HG03354 (cell line): Measurements from ENCODE around the gene TRPM3.
"Not testable (repeated sequence)": the region's sequence is repeated elsewhere in the genome, so short reads cannot be mapped to it uniquely, and the experiment has no call there.

Experiments
- ATAC-seq: cut with Tn5 transposase; IDR thresholded peaks from one replicate; pipeline ENCODE4 v1.9.1; 2021; ENCODE audit warnings: mild to moderate bottlenecking; ENCODE audit not compliant: unreplicated experiment, poor library complexity, severe bottlenecking

TRPM3 gene

DNA sequence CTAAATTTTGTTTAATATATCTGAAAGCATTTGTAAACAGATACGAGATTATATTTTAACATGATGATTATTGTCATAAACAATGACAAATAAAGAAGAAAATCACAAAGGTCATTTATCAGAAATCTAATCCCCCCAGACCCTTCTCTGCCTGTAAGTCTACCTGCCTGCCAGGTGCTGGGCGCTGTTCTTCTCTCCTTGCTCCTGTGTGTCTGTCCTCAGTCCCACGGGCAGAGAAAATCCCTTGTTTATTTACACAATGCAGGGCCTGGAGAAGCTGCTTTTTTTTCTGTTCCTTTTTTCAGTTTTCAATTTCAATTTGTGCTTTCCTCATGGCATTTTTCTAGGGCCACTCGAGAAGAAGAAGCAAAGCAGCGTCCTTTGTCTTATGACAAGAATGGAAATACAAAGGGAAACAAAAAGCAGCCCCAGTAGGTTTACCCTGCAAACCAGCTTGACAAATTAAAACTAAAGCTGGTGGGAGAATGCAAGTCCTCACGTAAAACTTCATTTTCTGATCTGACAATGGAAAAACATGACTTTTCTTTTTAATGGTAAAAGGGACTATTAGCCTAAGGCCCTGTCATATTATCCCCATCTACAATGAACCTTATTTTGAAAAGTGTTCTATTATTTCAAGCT, 424.6 kb downstream of the TRPM3 start:
- no peak for ATAC-seq

DNA sequence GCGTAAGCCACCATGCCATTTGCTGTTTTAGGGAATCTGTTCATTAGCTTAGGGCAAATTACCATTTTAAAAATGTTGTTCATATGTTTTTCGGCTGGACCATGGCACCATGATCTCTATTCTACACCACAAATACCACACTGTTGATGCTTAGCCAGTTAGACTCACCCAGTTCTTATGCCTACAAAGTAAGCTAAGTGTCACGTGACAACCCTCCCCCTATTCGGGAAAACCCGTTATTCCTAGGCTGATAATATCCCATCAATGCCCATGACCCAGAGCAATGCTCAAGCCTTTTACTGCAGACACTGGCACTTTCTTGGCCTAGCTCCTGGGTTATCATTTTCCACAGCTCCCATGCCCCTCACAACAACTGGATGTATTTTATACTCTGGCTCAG, 426.7 kb downstream of the TRPM3 start:
- ATAC-seq, result no peak

DNA sequence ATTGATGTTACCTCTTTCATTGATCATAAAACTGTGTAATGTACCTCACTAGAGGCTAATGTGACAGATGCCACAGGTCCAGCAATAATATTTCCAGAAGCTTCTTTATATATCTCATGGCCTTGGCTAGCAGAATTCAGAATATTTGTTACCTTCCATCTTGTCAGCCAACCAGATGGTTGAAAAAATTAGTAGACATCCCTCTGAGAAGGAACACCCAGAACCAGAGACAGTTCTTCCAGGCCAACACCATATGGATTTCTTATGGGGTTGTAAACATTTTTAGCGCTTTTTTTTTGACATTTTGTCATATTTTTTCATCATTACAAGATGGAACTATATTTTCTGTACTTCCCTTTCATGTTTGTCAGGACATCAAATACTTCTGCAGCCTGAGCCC, 428.2 kb downstream of the TRPM3 start:
- no peak for ATAC-seq

DNA sequence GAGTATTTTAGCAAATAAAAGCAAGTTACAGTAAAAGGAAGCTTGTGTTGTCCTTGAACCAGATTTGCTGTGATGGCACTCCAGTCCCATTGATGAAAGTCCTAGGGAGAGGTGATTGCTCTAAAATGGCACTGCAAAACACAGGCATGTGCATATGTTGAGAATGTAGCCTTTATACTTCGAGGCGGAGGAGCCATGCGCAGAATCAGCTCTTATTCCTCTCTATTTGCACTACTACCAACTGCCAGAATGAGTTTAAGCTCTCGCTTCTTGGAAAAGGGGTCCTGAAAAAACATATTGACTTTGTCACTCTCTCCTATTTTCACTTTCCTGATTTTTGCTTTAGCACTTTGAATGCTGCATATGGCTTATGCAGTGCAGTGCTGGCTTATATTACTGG, 429.0 kb downstream of the TRPM3 start:
- no peak for ATAC-seq

DNA sequence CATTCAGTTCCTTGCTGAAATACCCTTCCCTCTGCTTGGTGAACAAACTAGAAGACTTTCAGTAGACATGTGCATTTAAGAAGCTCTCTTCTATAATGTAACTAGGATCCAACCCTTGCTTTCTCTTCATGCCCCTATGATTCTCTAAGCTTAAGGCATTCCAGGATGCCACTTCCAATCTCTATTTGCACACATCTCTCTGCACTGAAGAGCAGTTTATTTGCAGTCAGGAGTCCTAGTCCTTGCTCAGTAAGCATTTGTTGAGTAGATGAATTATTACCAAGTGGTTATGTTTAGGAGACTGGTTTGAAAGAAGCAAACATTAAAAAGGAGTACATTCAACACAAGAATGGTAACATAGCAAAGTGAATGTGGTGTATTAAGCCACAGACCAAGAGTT, 432.7 kb downstream of the TRPM3 start:
- ATAC-seq, result no peak

DNA sequence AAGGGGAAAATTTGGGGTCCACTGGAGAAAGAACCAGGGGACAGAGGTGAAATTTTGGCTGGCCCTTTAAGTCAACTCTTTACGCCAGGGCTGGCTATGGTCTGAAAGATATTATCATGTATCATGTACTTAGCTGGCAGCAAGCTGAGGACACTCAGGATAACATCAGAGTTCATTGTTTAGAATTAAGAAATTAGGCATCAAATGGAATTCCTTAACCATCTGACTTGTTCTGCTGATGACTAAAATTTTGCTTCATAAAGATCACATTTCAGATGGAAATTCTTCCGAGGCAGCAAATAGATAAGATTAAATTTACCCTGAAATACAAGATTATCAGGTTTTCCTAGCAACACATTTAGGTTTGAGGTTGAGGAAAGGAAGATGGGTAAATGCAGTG, 437.6 kb downstream of the TRPM3 start:
- no peak for ATAC-seq

DNA sequence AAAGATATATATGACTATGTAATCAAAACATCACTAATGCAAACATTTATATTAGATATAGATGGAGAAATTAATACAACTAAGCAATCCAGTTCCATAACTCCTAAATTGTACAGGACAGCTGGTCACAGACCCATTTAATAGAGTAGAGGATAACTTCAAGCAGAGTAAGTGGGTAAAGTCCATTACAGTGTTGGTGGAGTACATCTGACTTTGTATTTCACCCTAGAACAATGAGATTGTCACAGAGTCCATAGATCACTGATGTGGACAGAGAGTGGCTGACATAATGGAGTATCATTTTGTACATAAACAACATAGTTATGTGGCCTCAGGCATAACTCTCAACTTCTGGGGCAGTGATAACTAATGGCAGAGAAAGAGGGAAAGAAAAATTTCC, 439.1 kb downstream of the TRPM3 start:
- no peak for ATAC-seq

DNA sequence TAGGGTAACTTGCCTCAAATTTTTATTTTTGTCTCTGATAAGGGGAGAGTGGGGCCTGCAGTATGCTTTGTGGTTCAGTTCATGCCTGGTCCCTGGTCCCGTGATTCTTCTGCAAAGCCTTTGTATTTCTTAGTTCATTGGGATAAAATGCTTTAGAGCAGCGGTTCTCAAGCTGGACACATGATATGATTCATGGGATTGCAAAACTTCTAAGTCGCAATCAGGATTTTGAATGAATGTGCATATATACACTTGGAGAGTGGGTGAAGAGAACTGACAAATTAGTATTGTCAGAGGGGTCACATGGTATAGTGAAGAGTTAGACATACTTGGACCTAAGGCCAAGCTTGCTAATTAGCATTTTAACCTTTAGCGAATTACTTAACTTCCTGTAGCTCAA, 441.6 kb downstream of the TRPM3 start:
- ATAC-seq, result no peak

DNA sequence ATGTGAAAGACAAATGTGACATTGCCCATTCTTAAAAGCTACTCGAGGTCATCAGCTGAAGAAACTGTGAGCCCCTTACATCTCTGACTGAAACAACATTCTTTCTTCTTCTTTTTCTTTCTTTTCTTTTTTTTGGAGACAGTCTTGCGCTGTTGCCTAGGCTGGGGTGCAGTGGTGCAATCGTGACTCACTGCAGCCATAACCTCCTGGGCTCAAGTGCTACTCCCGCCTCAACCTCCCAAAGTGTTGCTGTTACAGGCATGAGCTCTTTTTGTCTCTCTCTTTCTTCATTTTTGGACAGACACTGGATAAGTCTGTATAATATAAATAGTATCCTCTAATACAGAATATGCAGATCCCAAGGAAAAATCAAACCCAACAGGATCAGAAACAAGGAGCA, 443.3 kb downstream of the TRPM3 start:
- no peak for ATAC-seq

DNA sequence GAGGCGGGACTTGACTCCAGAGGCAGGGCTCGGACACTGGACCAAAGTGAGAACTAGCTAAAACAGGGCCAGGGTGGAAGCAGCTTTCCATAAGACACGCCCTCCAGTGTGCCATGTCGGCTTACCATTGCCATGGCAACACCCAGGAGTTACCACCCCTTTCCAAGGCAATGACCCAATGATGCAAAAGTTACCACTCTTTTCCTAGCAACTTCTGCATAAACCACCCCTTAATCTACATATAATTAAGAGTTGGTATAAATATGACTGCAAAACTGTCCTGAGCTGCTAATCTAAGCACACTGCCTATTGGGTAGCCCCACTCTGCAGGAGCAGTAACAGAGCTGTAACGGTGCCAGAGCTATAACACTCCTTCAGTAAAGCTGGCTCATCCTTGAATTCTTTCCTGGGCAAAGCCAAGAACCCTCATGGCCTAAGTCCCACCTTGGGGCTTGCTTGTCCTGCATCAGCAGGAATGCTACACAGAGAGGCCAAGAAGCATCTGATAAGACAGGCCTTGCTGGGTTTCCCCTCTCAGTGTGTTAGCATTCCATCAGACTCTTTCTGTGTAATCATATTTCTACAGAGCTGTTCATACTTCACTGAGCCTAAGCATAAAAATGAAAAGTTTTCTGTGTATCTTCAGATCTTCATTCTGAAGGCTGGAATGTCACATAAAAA, 444.2 kb downstream of the TRPM3 start:
- no peak for ATAC-seq

DNA sequence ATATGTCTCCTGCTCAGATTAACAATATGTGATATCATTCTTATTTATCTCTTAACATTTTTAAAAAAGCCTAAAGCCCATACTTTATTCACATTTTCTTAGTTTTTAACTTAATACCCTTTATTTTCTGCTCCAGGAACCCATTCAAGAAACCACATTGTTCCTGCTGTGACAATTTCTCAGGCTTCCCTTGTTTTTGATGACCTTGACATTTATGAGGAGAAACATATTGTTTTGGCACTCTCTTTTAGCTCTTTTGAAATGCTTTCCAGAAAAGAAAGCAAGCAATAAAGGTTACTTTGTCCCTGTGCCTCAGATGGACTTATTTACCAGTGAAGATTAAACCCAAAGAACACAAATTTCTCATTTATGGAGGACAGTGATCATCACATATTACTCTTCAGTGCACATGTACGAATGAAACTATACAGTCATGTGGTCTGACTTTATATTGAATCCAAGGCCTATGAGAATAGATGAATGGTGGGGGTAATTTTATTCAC, 445.5 kb downstream of the TRPM3 start:
- no peak for ATAC-seq

DNA sequence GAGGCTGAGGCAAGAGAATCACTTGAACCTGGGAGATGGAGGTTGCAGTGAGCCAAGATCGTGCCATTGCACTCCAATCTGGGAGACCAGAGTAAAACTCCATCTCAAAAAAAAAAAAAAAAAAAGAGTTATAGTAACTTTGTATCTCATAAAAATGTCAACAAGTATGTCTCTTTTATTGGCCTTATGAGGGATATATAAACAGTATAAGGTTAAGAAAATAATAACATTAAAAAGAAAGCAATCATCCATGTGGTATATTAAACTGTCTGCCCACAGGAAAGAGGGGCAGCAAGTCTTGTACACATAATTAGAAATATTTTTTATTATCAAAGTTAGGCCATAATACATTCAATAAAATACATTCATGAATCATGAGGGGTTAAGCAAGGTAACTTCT, 447.6 kb downstream of the TRPM3 start:
- no peak for ATAC-seq

DNA sequence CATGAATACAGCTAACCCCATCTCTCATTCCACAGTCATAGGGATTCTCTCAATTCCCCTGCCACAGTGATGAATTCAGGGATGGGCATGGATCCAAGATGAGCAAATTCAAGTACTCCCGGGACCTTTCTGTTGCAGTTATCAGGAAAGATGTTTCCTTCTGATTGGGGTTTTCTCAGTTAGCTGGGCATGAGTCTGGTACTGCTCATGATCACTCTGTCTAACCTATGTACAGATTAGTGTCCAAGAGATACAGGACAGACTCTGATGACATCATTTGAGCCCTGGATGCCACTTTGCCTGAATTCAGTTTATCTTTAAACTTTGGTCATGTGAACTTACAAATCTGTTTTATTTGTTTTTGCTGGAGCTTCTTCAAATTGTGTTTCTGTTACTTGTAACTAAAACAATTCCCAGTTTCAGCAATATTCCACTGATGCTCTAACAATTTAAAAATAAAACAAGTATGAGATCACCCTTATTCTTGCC, 449.2 kb downstream of the TRPM3 start:
- ATAC-seq, result no peak

DNA sequence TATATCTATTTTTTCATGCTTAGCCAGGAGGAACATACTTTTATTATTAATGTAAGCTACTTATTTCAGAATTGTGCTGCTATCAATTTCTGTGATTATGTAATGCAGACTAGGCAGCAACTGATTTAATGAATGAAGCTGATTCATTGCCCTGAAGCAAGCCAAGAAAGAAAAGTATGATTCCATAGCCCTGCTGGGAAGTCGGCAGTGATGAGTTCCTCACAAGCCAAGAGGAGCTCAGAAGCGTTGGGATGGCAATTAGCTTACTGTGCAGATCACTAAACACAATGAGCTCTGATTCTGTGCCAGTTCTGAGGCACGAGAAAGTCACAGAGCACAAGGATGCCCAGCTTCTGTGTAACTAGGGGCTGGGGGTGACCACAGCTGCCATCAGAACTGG, 452.7 kb downstream of the TRPM3 start:
- no peak for ATAC-seq

DNA sequence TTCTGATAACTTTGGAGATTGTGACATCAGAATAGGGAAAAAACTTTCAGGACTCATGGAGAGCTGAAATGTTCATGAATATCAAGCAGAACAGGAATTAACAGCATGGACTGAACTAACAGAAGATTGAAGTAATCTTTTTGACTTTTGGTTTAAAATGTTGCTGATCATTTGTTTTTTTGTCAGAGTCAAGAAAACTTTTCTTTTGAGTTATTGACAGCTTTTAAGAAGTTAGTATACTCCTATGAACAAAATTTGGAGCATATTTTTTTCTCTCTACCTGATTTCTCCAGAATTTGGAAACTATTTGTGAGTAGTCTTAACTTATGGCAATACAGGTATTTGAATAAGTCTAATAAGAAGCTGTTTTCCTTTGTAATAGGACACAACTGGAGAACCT, 462.7 kb downstream of the TRPM3 start:
- ATAC-seq, result no peak

DNA sequence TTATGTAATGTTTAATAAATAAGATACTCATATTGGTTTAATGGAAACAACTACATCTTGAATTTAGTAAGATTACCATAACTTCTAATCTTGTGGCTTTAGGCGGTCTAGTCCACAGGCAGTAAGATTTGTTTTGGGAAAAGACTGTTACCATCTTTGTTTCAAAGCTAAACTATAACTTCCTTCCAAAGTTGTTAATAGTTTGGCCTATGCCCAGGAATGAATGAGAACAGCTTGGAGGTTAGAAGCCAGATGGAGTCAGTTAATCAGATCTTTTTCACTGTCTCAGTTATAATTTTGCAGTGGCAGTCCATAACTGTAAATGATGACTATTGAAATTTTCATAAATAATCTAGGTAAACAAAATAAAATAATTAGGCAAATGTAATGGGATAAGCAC, 465.1 kb downstream of the TRPM3 start:
- ATAC-seq, result no peak

DNA sequence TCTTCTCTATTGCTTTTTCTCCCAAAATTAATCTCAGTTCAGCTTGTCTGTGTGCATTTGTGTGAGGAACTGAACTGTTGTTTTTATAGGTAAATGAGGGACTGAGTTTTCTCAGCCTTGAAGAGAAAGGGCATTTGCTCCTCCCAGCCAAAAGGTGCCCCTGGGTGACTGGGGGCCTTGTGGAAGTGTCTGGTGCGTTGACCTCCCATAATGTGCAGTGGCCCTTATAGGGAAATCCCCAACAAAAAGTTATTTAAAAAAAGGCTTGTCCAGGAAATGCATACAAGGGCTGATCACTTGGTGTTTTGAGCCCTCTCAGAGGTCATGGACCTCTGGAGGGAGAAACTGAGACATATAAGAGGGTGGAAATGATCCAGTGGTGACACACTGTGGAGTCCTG, 467.3 kb downstream of the TRPM3 start:
- no peak for ATAC-seq

DNA sequence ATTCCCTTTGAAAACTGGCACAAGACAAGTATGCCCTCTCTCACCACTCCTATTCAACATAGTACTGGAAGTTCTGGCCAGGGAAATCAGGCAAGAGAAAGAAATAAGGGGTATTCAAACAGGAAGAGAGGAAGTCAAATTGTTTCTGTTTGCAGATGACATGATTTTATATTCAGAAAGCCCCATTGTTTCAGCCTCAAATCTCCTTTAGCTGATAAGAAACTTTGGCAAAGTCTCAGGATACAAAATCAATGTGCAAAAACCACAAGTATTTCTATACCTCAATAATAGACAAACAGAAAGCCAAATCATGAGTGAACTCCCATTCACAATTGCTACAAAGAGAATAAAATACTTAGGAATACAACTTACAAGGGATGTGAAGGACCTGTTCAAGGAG, 476.8 kb downstream of the TRPM3 start:
- not testable (repeated sequence) for ATAC-seq

DNA sequence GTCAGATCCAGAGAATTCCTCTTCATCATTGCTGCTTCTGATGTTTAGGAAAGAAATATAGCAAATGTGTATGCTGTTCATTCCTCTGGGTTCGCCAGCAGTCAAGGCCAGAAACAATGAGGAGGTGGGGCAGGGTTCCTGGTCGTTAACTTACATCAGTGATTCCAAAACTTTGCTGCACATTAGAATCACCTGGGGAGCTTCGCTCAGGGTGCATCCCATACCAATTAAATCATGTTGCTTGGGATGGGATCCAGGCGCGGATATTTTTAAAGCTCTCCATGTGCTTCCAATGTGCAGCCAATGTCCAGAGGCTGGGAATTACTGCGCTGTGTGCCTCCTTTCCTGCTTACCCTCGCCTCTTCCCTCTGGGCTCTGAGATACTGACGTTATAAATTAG, 479.1 kb downstream of the TRPM3 start:
- ATAC-seq, result no peak

DNA sequence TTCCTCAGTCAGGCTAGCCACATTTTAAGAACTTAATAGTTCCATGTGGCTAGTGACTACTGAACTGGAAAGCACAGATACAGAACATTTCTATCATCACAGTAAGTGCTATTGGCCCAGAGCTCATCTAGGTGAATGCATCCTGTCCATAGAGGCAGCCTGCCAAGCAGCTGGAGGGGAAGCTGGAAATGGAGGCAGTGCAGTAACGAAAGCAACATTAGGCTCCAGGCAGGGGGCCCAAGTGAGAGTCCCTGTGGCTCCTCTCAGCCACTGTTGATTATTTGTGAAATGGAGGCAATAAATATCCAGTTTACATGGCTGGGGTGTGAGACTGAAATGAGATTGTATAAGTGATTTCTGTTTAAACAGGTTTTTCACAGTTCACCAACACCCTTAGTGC, 479.8 kb downstream of the TRPM3 start:
- ATAC-seq, result no peak

DNA sequence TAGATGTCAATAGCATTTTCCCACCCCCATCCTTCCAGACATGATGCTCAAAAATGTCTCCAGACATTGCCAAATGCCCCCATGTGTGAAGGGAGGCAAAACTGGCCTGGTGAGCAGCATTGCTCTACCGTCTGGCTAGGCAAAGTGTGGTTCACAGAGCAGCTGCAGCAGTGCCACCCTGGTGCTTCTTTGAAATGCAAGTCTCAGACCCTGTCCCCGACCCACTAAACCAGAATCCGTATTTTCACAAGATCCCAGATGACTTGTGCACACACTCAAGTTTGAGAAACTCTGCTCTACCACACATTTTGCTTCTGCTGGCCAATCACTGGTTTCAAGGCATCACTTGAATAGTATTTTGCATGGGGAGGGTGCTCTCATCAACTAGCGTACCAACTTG, 480.4 kb downstream of the TRPM3 start:
- ATAC-seq, result no peak
